Neuronal stem cell (in vitro differentiated cells): Measurements from ENCODE around the gene MEG3.

Experiments used
- DNase-seq: peaks from one replicate; pipeline ENCODE4 v3.0.0-alpha.2; 2013; ENCODE audit warnings: low spot score
- H2AFZ ChIP-seq: one replicate; pipeline ENCODE4 v1.6.1; 2013; ENCODE audit warnings: mild to moderate bottlenecking, low read length, inconsistent platforms
- H2AK5ac ChIP-seq: 2 replicates; pipeline ENCODE4 v1.6.1; 2013; ENCODE audit warnings: low read depth, mild to moderate bottlenecking, inconsistent platforms, low read length, moderate library complexity, mixed read lengths
- H2BK120ac ChIP-seq: 2 replicates; pipeline ENCODE4 v1.6.1; 2013; ENCODE audit warnings: low read depth, mild to moderate bottlenecking, inconsistent platforms, low read length, moderate library complexity, mixed read lengths
- H2BK12ac ChIP-seq: one replicate; pipeline ENCODE4 v1.6.1; 2013; ENCODE audit warnings: low read length, inconsistent platforms
- H2BK15ac ChIP-seq: 2 replicates; pipeline ENCODE4 v1.6.1; 2013; ENCODE audit warnings: mild to moderate bottlenecking, low read length, inconsistent platforms, mixed read lengths
- H2BK5ac ChIP-seq: one replicate; pipeline ENCODE4 v1.6.1; 2013; ENCODE audit warnings: inconsistent platforms, mild to moderate bottlenecking, low read length, moderate library complexity
- H3K14ac ChIP-seq: one replicate; pipeline ENCODE4 v1.6.1; 2013; ENCODE audit warnings: low read length, inconsistent platforms
- H3K18ac ChIP-seq: 2 replicates; pipeline ENCODE4 v1.6.1; 2013; ENCODE audit warnings: low read length, inconsistent platforms
- H3K23ac ChIP-seq: 2 replicates; pipeline ENCODE4 v1.6.1; 2013; ENCODE audit warnings: low read depth, mild to moderate bottlenecking, mixed read lengths, low read length, inconsistent platforms; ENCODE audit not compliant: poor library complexity
- H3K27ac ChIP-seq: replicated peaks from 3 replicates; pipeline ENCODE4 v1.5.1; 2013; ENCODE audit warnings: low read length, inconsistent platforms
- H3K27me3 ChIP-seq, 3 experiments: 2 replicates each; pipeline ENCODE4 v1.6.1; 2013; ENCODE audit warnings: low read length in 3 of 3, mild to moderate bottlenecking in 2 of 3, inconsistent platforms in 1 of 3, low read depth in 1 of 3, mixed read lengths in 1 of 3, moderate library complexity in 1 of 3; ENCODE audit not compliant: control insufficient read depth in 3 of 3, insufficient read depth in 3 of 3
- H3K36me3 ChIP-seq, 2 donors: replicated peaks in 1 of 2; 2 replicates each; pipeline ENCODE4 v1.6.1; 2013; ENCODE audit warnings: low read length in 2 of 2; ENCODE audit not compliant: control insufficient read depth in 2 of 2, insufficient read depth in 2 of 2
- H3K4ac ChIP-seq: 2 replicates; pipeline ENCODE4 v1.6.1; 2013; ENCODE audit warnings: inconsistent platforms, mild to moderate bottlenecking, low read length, moderate library complexity
- H3K4me1 ChIP-seq, 2 donors: 1 replicate in 1 of 2; 2 replicates in 1 of 2; pipeline ENCODE4 v1.6.1; 2013; ENCODE audit warnings: low read length in 2 of 2, low read depth in 1 of 2; ENCODE audit not compliant: control insufficient read depth in 2 of 2, insufficient read depth in 1 of 2
- H3K4me2 ChIP-seq: one replicate; pipeline ENCODE4 v1.6.1; 2013; ENCODE audit warnings: mild to moderate bottlenecking, low read length, inconsistent platforms; ENCODE audit not compliant: insufficient read depth, poor library complexity, severe bottlenecking
- H3K4me3 ChIP-seq, 2 donors: 2 replicates each; pipeline ENCODE4 v1.5.1; 2013; ENCODE audit warnings: low read length in 2 of 2, mild to moderate bottlenecking in 2 of 2, inconsistent platforms in 1 of 2, moderate library complexity in 1 of 2
- H3K79me1 ChIP-seq: one replicate; pipeline ENCODE4 v1.6.1; 2013; ENCODE audit warnings: low read depth, mild to moderate bottlenecking, inconsistent platforms, low read length, moderate library complexity
- H3K9ac ChIP-seq: one replicate; pipeline ENCODE4 v1.6.1; 2013; ENCODE audit warnings: mild to moderate bottlenecking, low read depth, low read length, inconsistent platforms; ENCODE audit not compliant: poor library complexity
- H3K9me3 ChIP-seq, 2 donors: replicated peaks in 1 of 2; 2 replicates each; pipeline versions ENCODE3 to v1.6.1; 2013; ENCODE audit warnings: low read length in 2 of 2, mild to moderate bottlenecking in 2 of 2, inconsistent platforms in 1 of 2, low read depth in 1 of 2, mixed read lengths in 1 of 2, moderate library complexity in 1 of 2; ENCODE audit not compliant: control insufficient read depth in 2 of 2, insufficient read depth in 1 of 2
- H4K8ac ChIP-seq: one replicate; pipeline ENCODE4 v1.6.1; 2013; ENCODE audit warnings: low read depth, mild to moderate bottlenecking, inconsistent platforms, low read length, moderate library complexity
- H4K91ac ChIP-seq: one replicate; pipeline ENCODE4 v1.6.1; 2013; ENCODE audit warnings: low read length, low read depth, mild to moderate bottlenecking, inconsistent platforms; ENCODE audit not compliant: poor library complexity
- WGBS, 2 donors: extraction: QIAGEN DNeasy Blood & Tissue Kit; methylation state at CpG; one replicate each; pipeline ENCODE4 v1.1.7; 2013; ENCODE audit warnings: missing lambda C conversion rate in 2 of 2, mixed read lengths in 1 of 2; ENCODE audit not compliant: insufficient read length in 2 of 2, insufficient replicate concordance in 1 of 2; ENCODE audit errors: extremely low coverage in 2 of 2; 5-methylcytosine and 5-hydroxymethylcytosine counted together

MEG3 gene

DNA sequence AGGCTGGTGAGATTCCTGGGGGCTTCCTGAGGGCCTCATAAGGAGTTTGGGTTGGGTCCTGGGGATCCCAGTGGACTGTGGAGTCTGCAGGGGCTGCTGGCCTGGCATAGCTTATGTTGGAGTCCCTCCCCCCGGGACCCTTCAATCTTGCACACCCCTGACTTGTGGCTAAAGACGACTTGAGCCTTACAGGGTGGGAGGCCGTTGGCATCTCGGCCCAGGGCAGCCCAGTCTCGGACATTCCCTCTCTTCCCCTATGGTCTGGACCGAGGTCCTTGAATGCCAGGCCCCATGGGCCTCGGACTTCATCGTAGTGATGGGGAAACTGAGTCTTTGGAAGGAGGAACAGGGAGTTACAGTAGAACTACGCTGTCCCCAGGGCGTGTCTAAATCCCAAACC lies 65.1 kb downstream of the MEG3 start:
- no CpG with 5 or more reads among the region's 10 CpGs for WGBS, 2 donors
- DNase-seq: no peak
- no peak overlapping the region for H3K14ac ChIP-seq

DNA sequence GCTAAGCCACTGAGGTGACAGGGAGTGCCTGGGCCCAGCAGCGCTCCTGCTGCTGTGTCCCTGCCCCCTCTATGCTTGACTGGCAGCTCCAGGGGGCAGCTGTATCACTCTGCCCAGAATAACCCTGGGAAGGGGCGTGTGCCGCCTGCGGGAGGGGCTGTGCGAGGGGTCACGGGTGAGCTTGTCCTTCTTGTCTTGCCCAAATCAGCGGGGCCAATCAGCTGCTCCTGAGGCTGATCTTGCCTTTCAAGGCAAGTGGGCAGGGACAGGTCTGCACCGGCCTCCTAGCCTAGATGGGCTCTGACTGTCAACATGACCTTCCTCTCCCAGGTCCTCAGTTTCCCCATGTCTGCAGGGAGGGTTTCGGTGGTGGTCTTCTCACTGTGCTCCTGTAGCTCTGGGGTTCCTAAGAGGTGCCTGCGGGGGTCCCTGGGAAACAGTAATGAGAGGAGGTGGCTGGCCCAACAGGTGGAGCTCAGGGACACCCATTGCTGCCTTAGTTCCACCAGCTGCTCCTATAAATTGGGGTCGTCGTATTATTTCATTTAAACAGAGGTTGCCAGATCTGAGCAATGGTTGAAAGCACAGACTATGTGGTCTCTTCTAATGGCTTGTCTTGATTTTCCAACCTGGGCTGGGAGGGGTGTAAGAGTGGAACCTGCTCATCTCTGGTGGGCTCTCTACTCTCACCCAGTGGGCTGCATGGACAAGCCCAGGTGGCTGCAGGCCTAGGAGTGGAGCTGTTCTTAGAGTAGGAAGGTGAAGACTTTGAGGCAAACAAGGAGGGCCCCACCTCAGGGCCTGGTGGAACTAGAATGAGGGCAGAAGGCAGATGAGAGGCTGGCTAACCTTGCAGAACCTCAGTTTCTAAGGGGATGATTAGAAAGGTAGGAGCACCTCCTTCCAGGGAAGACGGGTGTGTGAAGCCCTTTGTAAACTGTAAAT lies 65.9 kb downstream of the MEG3 start:
- Histone ChIP-seq H3K4me2 (no peak overlapping the region), H2BK5ac (peak overlapping the region; percentile 87), H2AFZ (no peak overlapping the region), H2BK120ac (no peak overlapping the region), H4K8ac (no peak overlapping the region), H3K36me3 (peaks cover 0 to 2% of the 10 kb centered on the region in 2 donors), H3K18ac (peak overlapping the region; percentile 77), H2BK15ac (peak overlapping the region; percentile 93), H3K27me3 (no peaks in the 10 kb centered on the region), H3K79me1 (no peaks in the 10 kb centered on the region), H3K9me3 (no peaks in the 10 kb centered on the region), H3K4ac (no peak overlapping the region), H3K23ac (no peak overlapping the region), H3K4me1 (peaks cover 8 to 25% of the 10 kb centered on the region in 2 donors), H3K9ac (peak overlapping the region; percentile 9), H3K4me3 (no peak overlapping the region), H3K27ac (no peak overlapping the region), H2AK5ac (peak overlapping the region; percentile 94), H2BK12ac (peak overlapping the region; percentile 59), H4K91ac (no peak overlapping the region), H3K14ac (no peak overlapping the region)
- no CpG with 5 or more reads among the region's 13 CpGs for WGBS, 2 donors
- DNase-seq: no peak

More for the DNA sequence above, 65.1 kb downstream of the MEG3 start:
- Histone ChIP-seq H2AFZ (no peak overlapping the region), H3K79me1 (no peaks in the 10 kb centered on the region), H3K23ac (no peak overlapping the region), H2BK120ac (no peak overlapping the region), H3K27ac (no peak overlapping the region), H3K36me3 (peaks cover 0 to 2% of the 10 kb centered on the region in 2 donors), H3K4me2 (no peak overlapping the region), H3K9ac (peak overlapping the region; percentile 9), H3K4ac (no peak overlapping the region), H2BK15ac (peak overlapping the region; percentile 93), H3K4me1 (peaks cover 6 to 19% of the 10 kb centered on the region in 2 donors), H3K4me3 (no peak overlapping the region), H3K18ac (peak overlapping the region; percentile 77), H3K27me3 (no peaks in the 10 kb centered on the region), H2BK12ac (peak overlapping the region; percentile 59), H4K91ac (no peak overlapping the region), H3K9me3 (no peaks in the 10 kb centered on the region), H2BK5ac (peak overlapping the region; percentile 87), H2AK5ac (peak overlapping the region; percentile 94), H4K8ac (no peak overlapping the region)

- peak overlapping the region; percentile 57 for H2BK15ac ChIP-seq
- peaks cover 0 to 2% of the 10 kb centered on the region in 2 donors for H3K36me3 ChIP-seq
- H3K4me1 ChIP-seq: peaks cover 12 to 24% of the 10 kb centered on the region in 2 donors
- peak overlapping the region; percentile 51 for H2BK12ac ChIP-seq
- no peaks in the 10 kb centered on the region for H3K9me3 ChIP-seq
- H3K4me3 ChIP-seq: no peak overlapping the region
- peak overlapping the region; percentile 82 for H2AK5ac ChIP-seq
- no peaks in the 10 kb centered on the region for H3K79me1 ChIP-seq
- H3K18ac ChIP-seq: peak overlapping the region; percentile 64
- no peak overlapping the region for H2AFZ ChIP-seq
- peak overlapping the region; percentile 25 for H2BK120ac ChIP-seq
- H3K4me2 ChIP-seq: no peak overlapping the region
- H3K9ac ChIP-seq: no peak overlapping the region
- DNase-seq: no peak
- no peak overlapping the region for H3K14ac ChIP-seq
- no peak overlapping the region for H3K4ac ChIP-seq
- no peak overlapping the region for H3K23ac ChIP-seq
- WGBS, 2 donors: no CpG with 5 or more reads among the region's 17 CpGs
- H3K27ac ChIP-seq: no peak overlapping the region
- H4K8ac ChIP-seq: no peak overlapping the region
- H2BK5ac ChIP-seq: peak overlapping the region; percentile 88
- H4K91ac ChIP-seq: peak overlapping the region; percentile 60
- H3K27me3 ChIP-seq: no peaks in the 10 kb centered on the region
Measured at GRCh38 chr14:100892496-100893227, 66.7 kb downstream of the MEG3 start.

DNA sequence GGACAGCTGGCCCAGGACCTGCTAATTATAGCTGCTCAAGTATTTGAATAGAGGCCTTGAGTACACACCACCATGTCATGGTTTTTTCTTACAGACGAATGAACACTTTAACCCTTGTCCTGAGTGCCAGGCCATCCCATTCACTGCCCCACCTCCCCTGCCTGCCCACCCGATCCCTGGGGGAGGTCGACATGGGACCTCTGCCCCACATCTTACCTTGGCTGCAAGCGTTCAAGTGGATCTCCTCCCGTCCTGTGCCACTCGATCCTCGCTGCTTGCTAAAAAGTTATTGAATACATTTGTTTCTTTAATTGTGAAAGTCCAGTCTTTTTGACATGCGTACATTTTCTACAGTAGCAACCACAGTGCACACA lies 67.3 kb downstream of the MEG3 start:
- Histone ChIP-seq H2BK120ac (peak overlapping the region; percentile 22), H2BK15ac (peak overlapping the region; percentile 13), H3K9me3 (no peaks in the 10 kb centered on the region), H3K4me2 (no peak overlapping the region), H4K8ac (no peak overlapping the region), H2BK5ac (peak overlapping the region; percentile 88), H3K4me3 (no peak overlapping the region), H3K4ac (no peak overlapping the region), H3K27ac (no peak overlapping the region), H3K36me3 (peaks cover 0 to 2% of the 10 kb centered on the region in 2 donors), H3K79me1 (no peaks in the 10 kb centered on the region), H3K23ac (no peak overlapping the region), H3K18ac (peak overlapping the region; percentile 60), H4K91ac (peak overlapping the region; percentile 60), H2BK12ac (no peak overlapping the region), H3K14ac (no peak overlapping the region), H2AFZ (no peak overlapping the region), H2AK5ac (peak overlapping the region; percentile 82), H3K9ac (no peak overlapping the region), H3K4me1 (peaks cover 12 to 23% of the 10 kb centered on the region in 2 donors), H3K27me3 (no peaks in the 10 kb centered on the region)
- WGBS, 2 donors: no CpG with 5 or more reads among the region's 8 CpGs
- no peak for DNase-seq
